ENCODE results near the gene NUF2. TPM values are rescaled to one million over a fixed set of nuclear protein-coding genes. Genes with fewer than 3 reads are reported as not detected.
"Not testable (repeated sequence)": the region's sequence is repeated elsewhere in the genome, so short reads cannot be mapped to it uniquely, and the experiment has no call there.

The NUF2 gene
- total RNA-seq, 4 donors from 2014 or later, result 0.95 to 2.3 TPM; not detected in 2

DNA sequence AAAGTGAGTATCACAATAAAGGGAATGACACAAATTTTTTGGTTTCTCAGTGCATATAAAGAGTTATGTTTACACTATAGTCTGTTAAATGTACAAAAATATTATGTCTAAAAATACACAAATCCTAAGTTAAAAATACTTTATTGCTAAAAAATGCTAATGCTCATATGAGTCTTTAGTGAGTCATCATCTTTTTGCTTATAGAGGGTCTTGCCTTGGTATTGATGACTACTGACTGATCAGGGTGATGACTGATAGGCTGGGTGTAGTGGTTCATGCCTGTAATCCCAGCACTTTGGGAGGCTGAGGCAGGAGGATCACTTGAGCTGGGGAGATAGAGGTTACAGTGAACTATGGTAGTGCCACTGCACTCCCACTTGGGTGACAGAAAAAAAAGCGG, 12.9 kb upstream of the NUF2 start:
- TF ChIP-seq, protein P1, sequence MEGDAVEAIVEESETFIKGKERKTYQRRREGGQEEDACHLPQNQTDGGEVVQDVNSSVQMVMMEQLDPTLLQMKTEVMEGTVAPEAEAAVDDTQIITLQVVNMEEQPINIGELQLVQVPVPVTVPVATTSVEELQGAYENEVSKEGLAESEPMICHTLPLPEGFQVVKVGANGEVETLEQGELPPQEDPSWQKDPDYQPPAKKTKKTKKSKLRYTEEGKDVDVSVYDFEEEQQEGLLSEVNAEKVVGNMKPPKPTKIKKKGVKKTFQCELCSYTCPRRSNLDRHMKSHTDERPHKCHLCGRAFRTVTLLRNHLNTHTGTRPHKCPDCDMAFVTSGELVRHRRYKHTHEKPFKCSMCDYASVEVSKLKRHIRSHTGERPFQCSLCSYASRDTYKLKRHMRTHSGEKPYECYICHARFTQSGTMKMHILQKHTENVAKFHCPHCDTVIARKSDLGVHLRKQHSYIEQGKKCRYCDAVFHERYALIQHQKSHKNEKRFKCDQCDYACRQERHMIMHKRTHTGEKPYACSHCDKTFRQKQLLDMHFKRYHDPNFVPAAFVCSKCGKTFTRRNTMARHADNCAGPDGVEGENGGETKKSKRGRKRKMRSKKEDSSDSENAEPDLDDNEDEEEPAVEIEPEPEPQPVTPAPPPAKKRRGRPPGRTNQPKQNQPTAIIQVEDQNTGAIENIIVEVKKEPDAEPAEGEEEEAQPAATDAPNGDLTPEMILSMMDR (IDR thresholded peaks at IDR 0.05), result no peak
- no peak for ATAC-seq (ENCODE audit: low FRiP score)
- DNase-seq (ENCODE audit: low spot score), result no peak

DNA sequence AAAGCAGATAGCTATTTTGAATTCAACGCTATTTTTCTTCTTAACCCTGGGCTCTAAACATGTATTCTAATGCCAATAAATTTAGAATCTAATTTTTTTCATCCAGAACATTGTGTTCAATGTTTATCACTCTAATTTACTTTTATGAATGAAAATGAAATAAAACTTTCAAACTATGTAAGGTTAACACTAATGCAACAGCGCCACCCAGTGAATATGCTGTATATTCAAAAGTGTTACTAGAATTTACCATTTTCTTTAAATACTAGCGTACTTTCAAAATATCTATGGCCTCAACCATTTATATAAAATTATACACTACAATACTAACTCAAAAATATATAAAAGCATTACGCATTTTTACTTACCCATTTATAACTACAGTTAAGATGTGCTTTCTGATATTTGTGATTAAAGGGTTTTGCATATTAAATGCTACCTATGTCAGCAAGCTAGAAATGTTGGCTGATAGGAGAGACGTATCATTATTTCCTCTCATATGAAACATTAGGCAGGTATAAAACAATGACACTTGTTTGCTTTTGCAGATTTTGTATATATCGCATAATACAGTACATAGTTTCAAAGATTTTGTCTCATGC, 5.9 kb upstream of the NUF2 start:
- ATAC-seq (ENCODE audit: low FRiP score), result no peak
- DNase-seq (ENCODE audit: low spot score), result no peak
- TF ChIP-seq, protein P1 (IDR thresholded peaks at IDR 0.05), result no peak

DNA sequence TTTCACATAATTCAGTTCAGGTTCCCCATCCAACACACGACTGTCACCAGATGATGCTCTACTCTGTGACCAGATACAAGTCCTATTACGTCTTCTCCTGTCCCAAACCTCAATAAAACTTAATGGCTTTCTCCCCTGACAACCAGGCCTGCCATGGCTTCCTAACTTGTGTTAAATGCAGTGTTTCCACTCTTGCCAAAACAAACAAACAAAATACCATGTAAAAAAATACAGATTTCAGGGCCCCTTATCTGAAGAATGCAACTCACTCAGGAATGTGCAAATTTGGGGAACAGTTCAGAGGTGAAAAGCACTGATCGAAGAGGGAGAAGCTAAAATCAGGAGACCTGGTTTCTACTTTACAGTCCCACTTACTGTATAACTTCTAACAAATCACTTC, 863 bp upstream of the NUF2 start:
- TF ChIP-seq, protein P1 (IDR thresholded peaks at IDR 0.05), result no peak
- DNase-seq (ENCODE audit: low spot score) (no peak), ATAC-seq (ENCODE audit: low FRiP score) (no peak)

DNA sequence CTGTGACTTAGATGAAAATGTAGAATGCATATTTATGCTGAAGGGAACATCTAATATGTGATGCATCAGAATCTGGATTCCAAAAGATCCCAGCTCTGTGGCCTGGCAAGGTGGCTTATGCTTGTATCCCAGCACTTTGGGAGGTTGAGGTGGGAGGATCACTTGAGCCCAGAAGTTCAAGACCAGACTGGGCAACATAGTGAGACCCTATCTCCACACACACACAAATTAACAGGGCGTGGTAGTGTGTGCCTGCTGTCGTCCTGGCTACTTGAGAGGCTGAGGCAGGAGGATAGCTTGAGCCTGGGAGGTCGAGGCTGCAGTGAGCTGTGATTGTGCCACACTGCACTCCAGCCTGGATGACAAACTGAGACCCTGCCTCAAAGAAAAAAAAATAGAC, 1.6 kb downstream of the NUF2 start:
- DNase-seq (ENCODE audit: low spot score), result not testable (repeated sequence)

DNA sequence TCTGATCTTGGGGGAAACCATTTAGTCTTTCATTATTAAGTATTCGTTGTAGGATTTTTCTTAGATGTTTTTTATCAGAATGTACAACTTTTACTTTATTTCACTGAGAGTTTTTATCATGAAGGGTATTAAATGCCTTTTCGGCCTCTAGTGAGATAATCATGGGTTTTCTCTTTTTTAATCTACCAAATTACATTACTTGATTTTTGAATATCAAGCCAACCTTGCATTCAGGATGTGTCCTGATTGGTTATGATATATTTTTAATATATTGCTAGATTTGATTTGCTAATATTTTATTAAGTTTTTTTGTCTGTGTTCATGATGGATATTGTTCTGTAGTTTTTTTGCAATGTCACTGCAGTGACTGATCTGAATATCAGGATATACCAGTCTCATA, 9.4 kb downstream of the NUF2 start:
- no peak for ATAC-seq (ENCODE audit: low FRiP score)
- TF ChIP-seq, protein P1 (IDR thresholded peaks at IDR 0.05), result no peak
- no peak for DNase-seq (ENCODE audit: low spot score)

More for the DNA sequence above, 1.6 kb downstream of the NUF2 start:
- ATAC-seq (ENCODE audit: low FRiP score), result not testable (repeated sequence)

DNA sequence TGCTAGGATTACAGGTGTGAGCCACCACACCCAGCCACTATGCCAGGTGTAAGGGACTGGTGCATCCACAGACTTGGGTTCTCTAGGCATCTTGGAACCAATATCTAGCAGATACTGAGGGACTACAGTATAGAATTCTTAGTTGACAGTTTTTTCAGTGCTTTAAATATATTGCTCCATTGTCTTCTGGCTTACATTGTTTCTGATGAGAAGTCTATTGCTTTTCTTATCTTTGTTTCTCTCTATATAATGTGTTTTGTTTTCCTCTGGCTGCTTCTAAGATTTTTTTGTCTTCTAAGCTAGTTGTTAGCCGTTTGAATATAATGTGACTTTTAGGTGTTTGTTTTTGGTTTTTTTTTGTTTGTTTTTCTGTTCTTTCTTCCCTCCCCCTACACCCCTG, 13.5 kb downstream of the NUF2 start:
- TF ChIP-seq, protein P1 (IDR thresholded peaks at IDR 0.05), result no peak
- ATAC-seq (ENCODE audit: low FRiP score), result no peak
- DNase-seq (ENCODE audit: low spot score), result no peak

DNA sequence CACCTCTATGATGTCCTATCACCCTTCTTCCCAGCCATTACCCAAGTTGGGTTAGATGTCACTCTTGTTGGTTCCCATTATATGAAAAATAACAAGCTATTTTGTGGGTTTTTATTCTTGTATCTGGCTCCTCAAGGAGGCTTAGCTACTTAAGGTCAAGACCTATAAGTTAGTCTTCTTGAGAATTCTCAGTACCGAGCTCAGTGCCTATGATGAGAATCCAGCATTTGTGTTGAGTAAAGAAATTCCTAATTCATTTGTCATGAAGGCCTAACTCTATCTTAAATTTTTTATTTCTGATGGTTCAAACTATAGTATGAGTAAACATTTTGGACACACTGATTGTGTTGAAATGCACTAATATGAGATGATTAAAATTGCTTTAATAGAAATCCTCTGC, 15.9 kb downstream of the NUF2 start:
- TF ChIP-seq, protein P1 (IDR thresholded peaks at IDR 0.05), result no peak
- DNase-seq (ENCODE audit: low spot score), result no peak
- no peak for ATAC-seq (ENCODE audit: low FRiP score)
